Astrocyte (in vitro differentiated cells and primary cell): ENCODE results near the gene IP6K1. TPM values are rescaled to one million over a fixed set of nuclear protein-coding genes. Genes with fewer than 3 reads are reported as not detected.

ENCODE experiments used
- DNase-seq: peaks from one replicate; pipeline ENCODE4 v3.0.0-alpha.2; 2010; ENCODE audit warnings: low read depth
- FAIRE-seq: peaks from 2 replicates; lab custom pipeline; 2011; peaks lifted over from hg19 to GRCh38; lab: Jason Lieb, UNC
- H2AFZ ChIP-seq: 2 replicates; pipeline ENCODE4 v1.6.0; 2012; ENCODE audit warnings: low read depth, low read length, inconsistent platforms
- H3K27ac ChIP-seq: 2 replicates; pipeline ENCODE4 v1.5.1; 2011; ENCODE audit warnings: low read depth, low read length, inconsistent platforms
- H3K27me3 ChIP-seq: 2 replicates; pipeline ENCODE4 v1.6.0; 2011; ENCODE audit warnings: low read length, inconsistent platforms; ENCODE audit not compliant: insufficient read depth
- H3K36me3 ChIP-seq: 2 replicates; pipeline ENCODE4 v1.5.1; 2011; ENCODE audit warnings: low read length, inconsistent platforms; ENCODE audit not compliant: insufficient read depth
- H3K4me1 ChIP-seq: 2 replicates; pipeline ENCODE4 v1.5.1; 2011; ENCODE audit warnings: low read length, inconsistent platforms; ENCODE audit not compliant: insufficient read depth
- H3K4me2 ChIP-seq: 2 replicates; pipeline ENCODE4 v1.6.0; 2012; ENCODE audit warnings: low read length, inconsistent platforms
- H3K4me3 ChIP-seq: 2 replicates; pipeline ENCODE4 v1.5.1; 2011; ENCODE audit warnings: low read depth, mild to moderate bottlenecking, low read length, inconsistent platforms; ENCODE audit not compliant: insufficient read depth
- H3K79me2 ChIP-seq: 2 replicates; pipeline ENCODE4 v1.6.0; 2012; ENCODE audit warnings: mild to moderate bottlenecking, low read length, inconsistent platforms; ENCODE audit not compliant: insufficient read depth
- H3K9ac ChIP-seq: 2 replicates; pipeline ENCODE4 v1.6.0; 2012; ENCODE audit warnings: mild to moderate bottlenecking, low read length, inconsistent platforms
- H3K9me3 ChIP-seq: 2 replicates; pipeline ENCODE4 v1.5.1; 2012; ENCODE audit warnings: low read depth, mild to moderate bottlenecking, low read length, inconsistent platforms; ENCODE audit not compliant: insufficient read depth
- H4K20me1 ChIP-seq: 2 replicates; pipeline ENCODE4 v1.6.0; 2012; ENCODE audit warnings: low read length, inconsistent platforms; ENCODE audit not compliant: insufficient read depth
- H3K27ac Mint-ChIP-seq: one replicate; pipeline ENCODE4 v1.8.0; 2021; ENCODE audit warnings: mild to moderate bottlenecking, mixed read lengths; ENCODE audit not compliant: unreplicated experiment
- H3K27me3 Mint-ChIP-seq: one replicate; pipeline ENCODE4 v1.8.0; 2021; ENCODE audit warnings: low read depth, mixed read lengths; ENCODE audit not compliant: unreplicated experiment
- H3K36me3 Mint-ChIP-seq: one replicate; pipeline ENCODE4 v1.8.0; 2021; ENCODE audit warnings: low read depth, mixed read lengths; ENCODE audit not compliant: unreplicated experiment
- H3K4me1 Mint-ChIP-seq: one replicate; pipeline ENCODE4 v1.8.0; 2021; ENCODE audit warnings: low read depth, mixed read lengths; ENCODE audit not compliant: unreplicated experiment
- H3K4me3 Mint-ChIP-seq: one replicate; pipeline ENCODE4 v1.8.0; 2021; ENCODE audit warnings: mild to moderate bottlenecking, moderate library complexity, mixed read lengths; ENCODE audit not compliant: unreplicated experiment
- H3K9me3 Mint-ChIP-seq: one replicate; pipeline ENCODE4 v1.8.0; 2021; ENCODE audit warnings: mild to moderate bottlenecking, mixed read lengths; ENCODE audit not compliant: unreplicated experiment
- CTCF ChIP-seq: IDR thresholded peaks from 2 replicates; pipeline ENCODE4 v1.5.1; 2011; ENCODE audit warnings: low read depth, mild to moderate bottlenecking, inconsistent platforms, low read length, moderate library complexity; ENCODE audit not compliant: insufficient read depth
- EZH2 ChIP-seq: IDR thresholded peaks from 2 replicates; pipeline ENCODE4 v1.6.1; 2012; ENCODE audit warnings: mild to moderate bottlenecking, low read length, inconsistent platforms; ENCODE audit not compliant: insufficient read depth
- total RNA-seq: library from RNA; stranded (reverse); gene quantifications from 2 replicates; pipeline ENCODE4 v1.2.1, GENCODE V29; 2021

IP6K1 gene
- total RNA-seq, 1 donor from 2014 or later = 38.3 TPM

GRCh38 chr3:49712166-49712565 lies 74.2 kb downstream of the IP6K1 start:
- H3K4me1 Mint-ChIP-seq = peaks cover 4% of the 10 kb centered on the region

GRCh38 chr3:49711489-49711888 lies 74.9 kb downstream of the IP6K1 start:
- H3K27ac ChIP-seq = no peak overlapping the region
- H3K4me3 Mint-ChIP-seq = no peak overlapping the region
- H3K27me3 Mint-ChIP-seq = no peaks in the 10 kb centered on the region
- no peak overlapping the region for H3K9ac ChIP-seq
- H4K20me1 ChIP-seq = peaks cover 10% of the 10 kb centered on the region
- peaks cover 16% of the 10 kb centered on the region for H3K36me3 Mint-ChIP-seq
- no peak overlapping the region for H3K4me3 ChIP-seq
- H3K79me2 ChIP-seq = no peaks in the 10 kb centered on the region
- H3K9me3 ChIP-seq = no peaks in the 10 kb centered on the region
- H3K36me3 ChIP-seq = no peaks in the 10 kb centered on the region
- H3K4me1 Mint-ChIP-seq = peaks cover 8% of the 10 kb centered on the region
- DNase-seq (no peak), FAIRE-seq (no peak)
- no peaks in the 10 kb centered on the region for H3K4me1 ChIP-seq
- no peak overlapping the region for H3K4me2 ChIP-seq
- no peaks in the 10 kb centered on the region for H3K9me3 Mint-ChIP-seq
- TF ChIP-seq EZH2 = no peak
- no peak for TF ChIP-seq CTCF
- no peak overlapping the region for H3K27ac Mint-ChIP-seq
- no peaks in the 10 kb centered on the region for H3K27me3 ChIP-seq
- no peak overlapping the region for H2AFZ ChIP-seq

More at GRCh38 chr3:49712166-49712565, 74.2 kb downstream of the IP6K1 start:
- DNase-seq (no peak), FAIRE-seq (no peak)
- TF ChIP-seq EZH2 (no peak), CTCF (no peak)
- Histone ChIP-seq H2AFZ (no peak overlapping the region), H3K36me3 (no peaks in the 10 kb centered on the region), H3K4me2 (no peak overlapping the region), H3K9ac (no peak overlapping the region), H3K79me2 (no peaks in the 10 kb centered on the region), H3K4me1 (no peaks in the 10 kb centered on the region), H3K27ac (no peak overlapping the region), H3K27me3 (no peaks in the 10 kb centered on the region), H3K9me3 (no peaks in the 10 kb centered on the region), H3K4me3 (no peak overlapping the region), H4K20me1 (peaks cover 15% of the 10 kb centered on the region)
- H3K4me3 Mint-ChIP-seq = no peak overlapping the region
- H3K9me3 Mint-ChIP-seq = no peaks in the 10 kb centered on the region
- H3K27me3 Mint-ChIP-seq = no peaks in the 10 kb centered on the region
- H3K27ac Mint-ChIP-seq = no peak overlapping the region
- peaks cover 11% of the 10 kb centered on the region for H3K36me3 Mint-ChIP-seq

- Histone ChIP-seq H3K4me2 (no peak overlapping the region), H3K79me2 (no peaks in the 10 kb centered on the region), H3K9ac (no peak overlapping the region), H3K9me3 (no peaks in the 10 kb centered on the region), H3K36me3 (no peaks in the 10 kb centered on the region), H4K20me1 (peaks cover 4% of the 10 kb centered on the region), H3K27me3 (no peaks in the 10 kb centered on the region), H3K4me1 (no peaks in the 10 kb centered on the region), H3K4me3 (no peak overlapping the region), H2AFZ (no peak overlapping the region), H3K27ac (no peak overlapping the region)
- FAIRE-seq (no peak), DNase-seq (no peak)
- Mint-ChIP-seq H3K27me3 (no peaks in the 10 kb centered on the region), H3K9me3 (no peaks in the 10 kb centered on the region), H3K4me3 (no peak overlapping the region), H3K36me3 (peaks cover 6% of the 10 kb centered on the region), H3K4me1 (peaks cover 8% of the 10 kb centered on the region), H3K27ac (no peak overlapping the region)
- TF ChIP-seq CTCF = no peak
- TF ChIP-seq EZH2 = no peak
These were observed 76.5 kb downstream of the IP6K1 start for GRCh38 chr3:49709852-49710251.
